ENCODE data around the gene FASN.
"Not testable (repeated sequence)": the region's sequence is repeated elsewhere in the genome, so short reads cannot be mapped to it uniquely, and the experiment has no call there.

The FASN gene

DNA sequence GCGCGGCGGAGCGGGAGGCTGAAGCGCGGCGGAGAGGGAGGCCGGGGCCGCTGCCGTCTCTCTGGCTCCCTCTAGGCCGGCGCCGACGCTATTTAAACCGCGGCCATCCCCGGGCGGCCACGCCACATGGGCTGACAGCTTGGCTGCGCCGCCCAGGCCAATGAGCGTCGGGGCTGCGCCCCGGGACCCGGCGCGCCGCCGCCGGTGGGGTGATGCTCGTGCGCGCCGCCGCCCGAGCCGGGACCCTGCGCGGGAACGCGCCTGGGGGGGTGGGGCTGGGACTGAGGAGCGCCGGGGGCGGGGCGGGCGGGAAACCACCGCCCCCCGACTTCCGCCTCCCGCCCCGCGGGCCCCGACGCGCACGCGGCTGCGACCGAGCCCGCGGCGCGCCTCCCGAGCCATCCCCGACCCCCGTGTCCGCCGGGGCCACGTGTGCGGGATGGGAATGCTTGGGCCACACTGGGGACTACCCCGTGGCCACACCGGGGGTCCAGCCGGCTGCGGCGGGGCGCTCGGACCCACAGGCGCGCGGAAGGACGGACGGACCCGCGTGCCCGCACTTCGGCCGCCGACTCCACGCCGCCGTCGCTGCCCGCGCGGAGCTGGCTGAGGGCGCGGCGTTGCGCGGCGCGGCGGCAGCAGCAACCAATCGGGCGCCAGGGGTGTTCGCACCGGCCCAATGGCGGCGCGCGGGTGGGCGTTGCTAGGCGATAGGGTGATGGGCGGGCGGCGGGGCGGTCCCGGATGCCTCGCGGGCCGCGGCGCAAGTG is at the start of gene FASN:
Gene FASN, minus strand, starts transcription at position 68 of the 770 bp plus-strand sequence. CDS start 1,791 bp downstream, outside the sequence.
- peak; percentile 95 for DNase-seq

DNA sequence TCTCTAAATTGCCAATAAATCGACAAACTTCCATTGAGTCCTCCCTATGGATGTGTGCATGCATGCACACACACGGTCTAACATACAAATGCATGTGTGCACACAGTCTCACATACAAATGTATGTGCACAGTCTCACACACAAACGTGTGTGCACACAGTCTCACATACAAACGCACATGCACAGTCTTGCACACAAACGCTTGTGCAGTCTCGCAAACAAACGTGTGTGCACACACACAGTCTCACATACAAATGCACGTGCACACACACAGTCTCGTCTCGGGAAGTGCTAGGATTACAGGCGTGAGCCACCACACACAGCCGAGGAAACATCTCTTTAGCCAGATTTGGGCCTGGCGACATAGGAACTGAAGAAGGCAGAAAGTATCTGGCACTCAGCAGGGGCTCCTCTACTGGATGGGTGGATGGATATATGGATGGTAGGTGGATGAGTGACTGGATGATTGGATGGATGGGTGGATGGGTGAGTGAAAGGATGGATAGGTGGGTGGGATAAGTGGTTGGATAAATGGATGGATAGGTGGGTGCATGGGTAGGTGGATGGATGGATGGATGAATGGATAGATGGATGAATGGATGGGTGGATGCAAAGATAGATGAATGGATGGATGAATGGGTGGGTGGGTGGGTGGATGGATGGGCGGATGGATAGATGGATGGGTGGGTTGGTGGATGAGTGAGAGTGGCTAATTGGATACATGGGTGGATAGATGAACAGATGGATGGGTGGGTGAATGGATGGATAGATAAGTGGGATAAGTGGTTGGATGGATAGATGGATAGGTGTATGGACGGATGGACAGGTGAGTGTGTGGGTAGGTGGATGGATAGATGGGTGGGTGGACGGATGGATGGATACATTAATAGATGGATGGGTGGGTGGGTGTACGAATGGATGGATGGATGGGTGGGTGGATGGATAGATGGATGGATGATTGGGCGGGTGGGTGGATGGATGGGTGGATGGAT is 48.9 kb upstream of the FASN start:
- DNase-seq, result no peak

DNA sequence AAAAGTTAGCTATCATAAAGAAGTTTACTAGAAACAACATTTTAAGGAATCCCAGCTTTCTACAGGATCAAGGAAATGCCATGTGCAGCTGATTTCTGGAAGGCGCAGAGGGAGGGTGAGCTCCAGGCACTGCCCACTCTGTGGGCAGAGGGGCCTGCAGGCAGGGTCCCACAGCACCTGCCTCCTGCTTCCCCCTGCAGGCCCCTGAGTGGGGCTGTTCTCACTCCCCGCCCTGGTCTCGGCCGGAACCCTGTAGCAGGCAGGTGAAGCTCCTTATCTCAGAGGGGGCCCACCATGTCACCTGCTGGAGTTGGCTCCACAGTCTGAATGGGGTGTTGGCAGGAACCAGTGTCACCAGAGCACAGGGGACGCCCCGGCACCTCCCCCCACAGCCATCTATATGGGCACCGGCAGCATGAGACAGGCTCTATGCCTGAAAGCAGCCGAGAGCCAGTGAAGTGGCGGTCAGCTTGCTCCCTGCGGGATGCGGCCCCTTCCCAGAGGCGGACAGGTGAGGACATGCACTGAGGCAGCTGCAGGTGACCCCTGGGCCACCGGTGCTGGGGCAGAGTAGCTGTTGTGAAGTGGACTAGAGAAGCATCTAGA is 47.6 kb upstream of the FASN start:
- no peak for DNase-seq

DNA sequence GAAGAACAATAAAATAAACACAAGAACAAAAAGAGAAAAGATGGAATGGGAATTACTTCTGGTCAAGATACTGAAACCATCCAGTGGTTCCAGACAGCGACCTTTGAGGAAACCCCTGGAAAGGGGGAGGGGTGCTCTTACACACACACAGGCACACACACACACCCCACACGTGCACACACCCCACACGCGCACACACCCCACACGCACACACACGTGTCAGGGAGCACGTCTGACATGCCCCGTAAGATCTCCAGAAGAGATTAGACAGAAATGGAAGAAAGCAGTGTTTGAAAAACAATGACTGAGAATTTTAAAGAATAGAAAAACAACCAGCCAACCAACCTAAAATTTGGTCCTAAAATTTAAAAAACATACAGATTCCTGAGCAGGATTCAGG is 45.3 kb upstream of the FASN start:
- no peak for DNase-seq

DNA sequence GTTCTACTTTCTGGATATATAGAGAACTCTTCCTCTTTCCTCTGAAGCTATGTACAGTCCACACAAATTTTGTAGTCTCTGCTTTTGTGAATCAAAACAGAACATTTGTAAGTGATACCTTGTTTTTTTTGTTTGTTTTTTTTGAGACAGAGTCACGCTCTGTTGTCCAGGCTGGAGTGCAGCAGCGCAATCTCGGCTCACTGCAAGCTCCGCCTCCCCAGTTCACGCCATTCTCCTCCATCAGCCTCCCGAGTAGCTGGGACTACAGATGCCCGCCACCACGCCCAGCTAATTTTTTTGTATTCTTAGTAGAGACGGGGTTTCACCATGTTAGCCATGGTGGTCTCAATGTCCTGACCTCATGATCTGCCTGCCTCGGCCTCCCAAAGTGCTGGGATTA is 41.9 kb upstream of the FASN start:
- not testable (repeated sequence) for DNase-seq

DNA sequence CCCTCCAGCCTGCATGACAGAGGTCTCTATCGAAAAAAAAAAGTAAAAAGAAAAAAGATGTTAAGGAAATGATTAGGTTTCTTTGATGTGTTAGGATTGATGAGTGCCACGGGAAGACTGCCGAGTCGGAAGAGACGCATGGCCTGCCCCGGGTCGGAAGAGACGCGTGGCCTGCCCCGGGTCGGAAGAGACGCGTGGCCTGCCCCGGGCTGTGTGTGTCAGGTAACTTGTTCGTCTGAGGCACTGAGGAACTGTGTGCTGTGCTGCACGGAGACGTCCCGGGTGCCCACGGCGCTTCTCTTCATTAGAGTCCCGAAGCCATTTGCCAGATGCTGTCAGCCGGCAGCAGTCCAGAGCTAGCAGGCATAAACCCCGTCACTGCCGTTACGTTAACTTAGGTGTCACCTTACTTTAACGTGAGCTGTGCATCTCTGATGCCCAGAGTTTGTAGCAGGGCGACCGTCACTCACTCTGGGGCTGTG is 40.5 kb upstream of the FASN start:
- no peak for DNase-seq

DNA sequence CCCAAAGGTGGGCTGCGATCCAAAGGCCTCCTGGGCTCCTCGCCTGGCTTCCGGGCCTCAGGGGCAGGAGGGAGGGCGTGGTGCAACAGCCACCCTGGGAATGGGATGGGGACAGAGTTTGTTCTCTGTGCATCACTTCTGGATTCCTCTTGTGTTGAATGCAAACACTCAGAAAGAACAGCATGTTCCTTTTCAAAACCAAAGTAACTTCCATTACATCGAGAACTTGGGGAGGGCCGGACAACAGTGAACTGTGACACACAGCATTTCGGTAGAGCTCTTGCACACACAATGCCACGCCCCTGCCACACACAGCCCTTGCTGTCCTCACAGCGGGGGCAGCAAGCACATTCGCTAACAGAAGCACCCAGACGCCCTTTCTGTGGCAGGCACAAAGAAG is 36.1 kb upstream of the FASN start:
- DNase-seq, result no peak

DNA sequence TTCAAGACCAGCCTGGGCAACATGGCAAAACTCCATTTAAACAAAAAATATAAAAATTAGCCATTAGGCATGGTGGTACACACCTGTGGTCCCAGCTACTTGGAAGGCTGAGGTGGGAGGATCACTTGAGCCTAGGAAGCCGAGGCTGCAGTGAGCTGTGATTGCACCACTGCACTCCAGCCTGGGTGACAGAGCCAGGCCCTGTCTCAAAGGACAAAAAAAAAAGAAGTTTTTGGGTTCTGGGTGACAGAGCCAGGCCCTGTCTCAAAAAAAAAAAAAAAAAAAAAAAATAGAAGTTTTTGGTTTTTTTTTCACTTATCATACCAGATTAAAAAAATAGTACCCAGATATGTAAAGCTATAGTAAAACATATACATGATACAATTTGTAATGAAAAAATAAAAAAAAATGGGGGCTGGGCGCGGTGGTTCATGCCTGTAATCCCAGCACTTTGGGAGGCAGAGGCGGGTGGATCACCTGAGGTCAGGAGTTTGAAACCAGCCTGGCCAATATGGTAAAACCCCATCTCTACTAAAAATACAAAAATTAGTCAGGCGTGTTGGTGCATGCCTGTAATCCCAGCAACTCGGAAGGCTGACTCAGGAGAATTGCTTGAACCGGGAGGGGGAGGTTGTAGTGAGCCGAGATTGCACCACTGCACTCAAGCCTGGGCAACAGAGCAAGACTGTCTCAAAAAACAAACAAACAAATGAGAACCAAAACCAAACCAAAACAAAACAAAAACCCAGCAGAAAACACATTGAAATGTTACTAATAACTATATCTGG is 35.3 kb upstream of the FASN start:
- not testable (repeated sequence) for DNase-seq

DNA sequence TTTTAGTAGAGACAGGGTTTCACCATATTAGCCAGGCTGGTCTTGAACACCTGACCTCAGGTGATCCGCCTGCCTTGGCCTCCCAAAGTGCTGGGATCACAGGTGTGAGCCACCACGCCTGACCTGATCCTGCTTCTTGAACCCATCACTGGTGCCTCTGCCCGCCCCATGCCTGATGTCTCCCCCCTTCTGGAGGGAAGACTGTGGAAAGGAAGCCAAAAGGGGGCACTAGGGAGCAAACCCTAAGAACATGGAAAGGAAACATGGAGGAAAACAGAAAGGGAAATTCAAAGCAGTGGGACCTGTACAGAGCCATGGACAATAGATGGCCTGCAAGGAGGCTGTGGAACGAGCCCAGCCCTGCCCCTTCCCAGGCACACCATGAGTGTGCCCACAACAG is 31.1 kb upstream of the FASN start:
- no peak for DNase-seq

DNA sequence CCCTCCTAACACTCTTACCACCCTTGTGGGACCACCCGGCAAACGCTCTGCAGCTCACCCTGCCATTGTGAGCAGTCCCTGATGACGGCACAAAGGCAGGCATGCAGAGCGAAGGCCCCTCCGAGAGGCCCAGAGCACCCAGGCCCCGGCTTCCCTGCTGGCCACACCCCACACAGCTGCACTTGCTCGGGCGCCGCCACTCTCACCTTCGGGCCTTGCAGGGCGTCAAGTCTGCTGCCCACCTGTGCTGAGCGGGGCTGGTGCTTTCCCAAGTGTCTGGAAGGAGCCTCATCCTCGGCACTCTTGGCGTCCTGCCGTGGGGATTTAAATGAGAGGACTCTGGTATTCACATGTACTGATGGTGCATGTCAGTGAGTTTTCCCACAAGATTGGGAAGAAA is 30.3 kb upstream of the FASN start:
- no peak for DNase-seq

DNA sequence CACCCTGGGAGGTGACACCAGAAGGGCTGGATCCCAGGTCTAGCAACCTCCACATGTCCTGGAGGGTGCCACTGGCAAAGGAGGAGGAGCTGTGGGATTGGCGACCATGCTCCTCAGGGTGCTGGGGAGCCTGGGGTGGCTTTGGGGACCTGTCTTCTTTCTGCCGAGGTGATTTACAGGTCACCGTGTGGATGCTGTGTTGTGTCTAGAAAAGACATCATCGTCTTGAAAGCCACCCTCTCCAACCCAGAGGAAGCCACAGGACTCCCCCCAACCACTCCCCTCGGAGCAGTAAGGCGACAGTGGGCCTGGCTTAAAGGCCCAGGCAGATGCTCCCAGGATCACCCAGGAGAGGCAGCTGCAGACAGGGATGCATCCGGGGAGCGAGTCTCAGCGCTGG is 29.7 kb upstream of the FASN start:
- DNase-seq, result no peak

DNA sequence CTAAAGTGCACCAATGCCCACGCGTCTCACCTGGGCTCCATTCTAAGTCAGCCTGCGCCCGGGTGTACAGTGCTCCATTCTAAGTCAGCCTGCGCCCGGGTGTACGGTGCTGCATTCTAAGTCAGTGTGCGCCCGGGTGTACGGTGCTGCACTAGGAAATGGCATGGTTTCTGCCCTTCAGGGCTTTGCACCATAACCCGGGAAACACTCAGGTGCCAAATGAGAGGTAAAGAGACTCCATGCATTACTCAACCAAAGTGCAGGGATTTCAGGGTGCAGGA is 29.2 kb upstream of the FASN start:
- no peak for DNase-seq

DNA sequence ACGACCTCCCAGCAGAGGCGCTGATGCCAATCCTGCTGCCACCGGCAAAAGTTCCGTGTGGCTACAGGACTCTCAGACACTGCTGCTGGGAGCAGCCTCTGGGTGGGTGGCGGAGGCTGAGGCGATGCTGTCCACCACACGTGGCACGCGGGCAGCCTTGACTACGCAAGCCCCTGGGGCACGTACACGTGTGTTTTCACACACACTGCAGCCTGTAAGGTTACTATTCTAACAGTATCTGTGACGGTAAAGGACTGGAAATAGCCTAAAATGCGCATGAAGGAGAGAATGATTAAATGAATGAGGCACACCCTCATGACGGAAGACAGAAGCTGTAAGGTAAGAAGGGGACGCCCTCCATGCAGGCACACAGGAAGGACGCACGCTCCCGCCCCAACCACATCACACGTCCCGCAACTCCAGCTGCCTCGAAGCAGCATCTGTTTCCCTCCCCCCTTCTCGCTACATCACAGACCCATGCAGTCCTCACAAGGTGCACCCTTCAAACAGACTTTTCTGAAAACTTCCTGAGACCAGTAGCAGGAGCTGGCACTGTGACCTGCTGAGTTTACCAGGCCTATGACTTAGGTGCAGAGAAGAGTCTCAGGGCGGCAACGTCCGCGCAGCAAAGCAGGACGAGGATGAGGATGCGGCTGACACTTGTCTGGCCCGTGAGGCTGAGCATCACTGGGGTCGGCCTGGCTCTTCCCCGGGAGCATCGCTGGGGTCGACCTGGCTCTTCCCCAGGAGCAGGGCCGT is 28.7 kb upstream of the FASN start:
- peak; percentile 57 to 70 for DNase-seq

DNA sequence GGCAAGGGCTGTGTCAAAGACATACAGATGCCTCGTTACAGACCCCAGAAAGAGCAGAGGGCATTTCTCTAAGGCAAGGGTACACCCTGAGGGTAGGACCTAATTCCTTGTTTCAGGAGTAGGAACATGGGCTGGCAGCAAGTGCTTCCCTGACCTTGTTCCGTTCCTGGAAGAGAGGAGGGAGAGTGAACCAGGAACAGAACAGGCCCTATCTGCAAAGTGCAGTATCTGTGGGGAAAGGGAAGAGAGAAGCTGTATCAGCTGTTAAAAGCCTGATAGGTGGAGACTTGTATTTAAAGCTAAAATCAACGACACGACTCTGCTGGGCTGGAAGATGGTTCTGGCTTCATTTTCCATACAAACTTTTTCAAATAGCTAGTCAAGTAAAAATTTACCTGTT is 26.1 kb upstream of the FASN start:
- DNase-seq, result no peak

DNA sequence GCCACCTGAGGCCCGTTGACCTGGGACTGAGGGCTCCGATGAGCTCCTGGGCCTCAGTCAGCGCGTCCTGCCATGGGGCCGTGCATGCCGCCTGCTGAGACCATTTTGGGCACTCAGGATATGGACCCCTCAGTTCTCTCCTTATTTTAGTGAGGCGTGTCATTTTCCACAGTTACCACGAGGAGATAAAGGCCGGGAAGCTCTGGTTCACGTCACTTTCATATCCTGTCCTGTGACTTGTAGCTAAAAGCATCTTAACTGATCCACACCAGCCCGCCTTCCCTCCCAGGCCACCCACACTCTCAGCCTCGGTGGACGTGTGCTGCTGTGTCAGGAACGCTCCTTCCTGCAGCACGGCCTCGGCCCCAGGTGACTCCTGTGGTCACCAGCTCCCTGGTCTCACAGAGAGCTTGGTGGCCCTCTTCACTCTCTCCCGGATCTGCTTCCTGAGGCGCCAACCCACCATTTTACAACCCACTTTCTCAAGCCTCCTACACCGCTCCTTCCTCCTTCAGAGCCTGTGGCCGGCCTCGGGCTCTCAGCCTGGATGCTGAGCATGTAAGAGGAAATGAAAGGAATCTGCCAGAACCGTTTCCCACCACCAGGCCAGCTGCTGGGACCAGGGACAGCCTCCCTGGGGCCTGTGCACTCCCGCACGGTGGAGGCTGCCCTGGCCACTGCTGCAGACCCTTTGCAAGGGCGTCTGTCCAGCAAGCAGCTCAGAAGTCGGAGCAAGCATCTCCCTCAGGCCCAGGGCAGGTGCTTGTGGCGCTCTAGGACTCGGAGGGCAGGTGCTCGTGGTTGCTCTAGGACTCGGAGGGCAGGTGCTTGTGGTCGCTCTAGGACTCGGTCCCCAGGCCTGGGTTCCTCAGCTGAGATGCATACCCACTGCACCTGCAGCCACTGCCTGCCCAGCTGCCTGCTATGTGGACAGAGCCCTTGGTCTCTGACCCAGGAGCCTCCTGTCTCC is 23.9 kb upstream of the FASN start:
- no peak for DNase-seq

DNA sequence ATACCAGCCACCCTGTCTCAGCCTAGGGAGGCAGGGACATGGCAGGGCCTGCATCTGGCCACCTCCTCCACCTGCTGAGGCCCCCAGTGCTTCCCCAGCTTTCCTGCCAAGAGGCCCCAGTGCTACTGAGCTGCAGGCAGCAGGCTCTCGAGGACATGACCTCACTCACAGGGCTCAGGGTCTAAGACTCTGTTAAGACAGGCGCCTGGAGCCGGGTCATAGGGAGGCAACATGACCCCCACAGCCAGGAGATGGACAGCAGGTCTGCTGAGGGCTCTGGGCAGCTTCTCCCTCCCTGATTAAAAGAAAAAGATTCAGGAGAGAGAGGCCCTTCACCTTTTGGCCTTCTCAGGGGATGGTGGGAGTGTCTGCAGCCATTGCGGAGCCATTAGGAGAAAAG is 23.2 kb upstream of the FASN start:
- DNase-seq, result no peak

DNA sequence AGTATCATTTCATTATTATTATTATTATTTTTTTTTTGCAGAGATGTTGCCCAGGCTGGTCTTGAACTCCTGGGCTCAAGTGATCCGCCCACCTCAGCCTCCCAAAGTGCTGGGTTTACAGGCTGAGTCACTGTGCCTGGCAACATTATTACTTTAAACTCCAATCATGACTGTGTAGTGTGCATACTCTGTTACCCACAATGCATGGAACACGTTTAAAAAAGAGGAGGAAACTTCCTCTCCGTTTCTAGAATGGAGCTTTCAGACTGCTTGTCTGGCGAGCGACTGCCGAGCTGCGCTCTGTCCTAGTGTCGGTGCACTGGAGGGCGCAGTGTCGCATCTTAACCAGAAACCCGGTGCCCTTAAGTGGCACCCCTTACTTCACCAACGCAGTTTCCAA is 22.1 kb upstream of the FASN start:
- no peak for DNase-seq

DNA sequence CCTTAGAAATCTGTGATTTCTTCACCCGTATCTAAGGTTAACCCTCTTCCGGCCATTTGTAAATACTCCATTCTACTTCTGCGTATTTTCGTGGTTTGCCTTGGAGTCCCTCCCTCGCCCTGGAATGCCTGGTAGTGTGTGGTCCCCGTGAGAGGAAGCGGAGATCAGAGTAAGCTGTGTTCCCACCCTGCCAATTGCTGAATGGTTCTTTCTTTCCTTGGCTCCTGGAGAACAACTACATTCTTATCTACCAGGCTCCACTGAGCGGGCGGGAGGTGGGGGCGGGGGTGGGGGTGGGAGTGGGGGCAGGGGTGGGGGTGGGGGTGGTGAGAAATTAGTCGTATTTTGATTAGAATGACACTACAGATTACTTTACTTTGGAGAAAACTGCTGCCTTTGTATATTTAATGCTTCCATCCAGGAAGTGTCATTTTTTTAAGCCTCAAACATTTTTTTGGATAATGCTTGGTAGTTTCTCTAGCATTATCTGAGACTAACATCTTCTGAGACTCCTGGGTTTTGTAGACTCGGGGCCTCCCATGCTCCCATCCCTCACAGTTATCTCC is 20.9 kb upstream of the FASN start:
- DNase-seq, result no peak

DNA sequence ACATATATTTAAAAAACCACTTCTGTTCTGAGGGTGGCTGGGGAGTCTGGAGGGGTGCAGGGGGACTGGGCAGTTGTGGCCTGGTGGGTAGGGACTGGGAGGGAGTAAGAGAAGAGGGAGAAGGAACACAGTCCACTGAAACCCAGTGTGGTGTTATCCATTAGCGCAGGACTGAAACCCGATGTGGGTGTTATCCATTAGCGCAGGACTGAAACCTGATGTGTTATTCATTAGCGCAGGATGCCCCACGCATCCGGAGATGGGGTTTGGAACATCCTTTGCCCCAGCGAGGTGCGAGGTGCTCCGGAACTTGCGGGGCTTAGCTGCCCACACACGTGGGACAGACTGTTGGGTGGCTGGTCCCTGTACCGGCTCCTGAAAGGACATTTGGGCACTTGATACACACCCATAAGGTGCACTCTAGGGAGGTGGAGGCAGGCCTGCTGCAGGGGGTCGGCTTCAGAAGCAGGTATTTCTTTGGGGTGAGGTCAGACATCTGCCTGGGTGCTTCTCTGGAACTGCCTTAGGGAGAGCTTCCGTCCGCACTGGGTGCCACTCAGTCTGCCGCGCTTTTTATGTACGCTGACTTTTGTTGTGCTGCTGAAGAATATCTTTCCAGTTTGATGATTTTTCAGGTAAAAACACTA is 20.3 kb upstream of the FASN start:
- no peak for DNase-seq

Measured in activated CD4-positive, alpha-beta T cell treated with anti-CD3 and anti-CD28 coated beads, Interleukin-2, amount 50 U/mL, for 48 hours (primary cell).